Activated naive CD8-positive, alpha-beta T cell treated with anti-CD3 and anti-CD28 coated beads, Interleukin-2, amount 50 U/mL, for 24 hours (primary cell): ENCODE measurements around the gene SLC25A45.
"Not testable (repeated sequence)": the region's sequence is repeated elsewhere in the genome, so short reads cannot be mapped to it uniquely, and the experiment has no call there.

ENCODE experiments used
- ATAC-seq: fragments of 150-1000 bp; cut with Tn5 transposase; one replicate; pipeline ENCODE4 v1.10.0; 2021
- DNase-seq: peaks from one replicate; pipeline ENCODE4 v3.0.0; 2021
- H3K27ac Mint-ChIP-seq: one replicate; pipeline ENCODE4 v1.8.0; 2021; ENCODE audit warnings: mild to moderate bottlenecking, mixed read lengths
- H3K27me3 Mint-ChIP-seq: one replicate; pipeline ENCODE4 v1.8.0; 2021; ENCODE audit warnings: mixed read lengths
- H3K36me3 Mint-ChIP-seq: one replicate; pipeline ENCODE4 v1.8.0; 2021; ENCODE audit warnings: low read depth, mixed read lengths
- H3K4me1 Mint-ChIP-seq: one replicate; pipeline ENCODE4 v1.8.0; 2021; ENCODE audit warnings: mixed read lengths
- H3K4me3 Mint-ChIP-seq: one replicate; pipeline ENCODE4 v1.8.0; 2021; ENCODE audit warnings: mild to moderate bottlenecking, moderate library complexity, mixed read lengths
- H3K9me3 Mint-ChIP-seq: one replicate; pipeline ENCODE4 v1.8.0; 2021; ENCODE audit warnings: mixed read lengths

The SLC25A45 gene

DNA sequence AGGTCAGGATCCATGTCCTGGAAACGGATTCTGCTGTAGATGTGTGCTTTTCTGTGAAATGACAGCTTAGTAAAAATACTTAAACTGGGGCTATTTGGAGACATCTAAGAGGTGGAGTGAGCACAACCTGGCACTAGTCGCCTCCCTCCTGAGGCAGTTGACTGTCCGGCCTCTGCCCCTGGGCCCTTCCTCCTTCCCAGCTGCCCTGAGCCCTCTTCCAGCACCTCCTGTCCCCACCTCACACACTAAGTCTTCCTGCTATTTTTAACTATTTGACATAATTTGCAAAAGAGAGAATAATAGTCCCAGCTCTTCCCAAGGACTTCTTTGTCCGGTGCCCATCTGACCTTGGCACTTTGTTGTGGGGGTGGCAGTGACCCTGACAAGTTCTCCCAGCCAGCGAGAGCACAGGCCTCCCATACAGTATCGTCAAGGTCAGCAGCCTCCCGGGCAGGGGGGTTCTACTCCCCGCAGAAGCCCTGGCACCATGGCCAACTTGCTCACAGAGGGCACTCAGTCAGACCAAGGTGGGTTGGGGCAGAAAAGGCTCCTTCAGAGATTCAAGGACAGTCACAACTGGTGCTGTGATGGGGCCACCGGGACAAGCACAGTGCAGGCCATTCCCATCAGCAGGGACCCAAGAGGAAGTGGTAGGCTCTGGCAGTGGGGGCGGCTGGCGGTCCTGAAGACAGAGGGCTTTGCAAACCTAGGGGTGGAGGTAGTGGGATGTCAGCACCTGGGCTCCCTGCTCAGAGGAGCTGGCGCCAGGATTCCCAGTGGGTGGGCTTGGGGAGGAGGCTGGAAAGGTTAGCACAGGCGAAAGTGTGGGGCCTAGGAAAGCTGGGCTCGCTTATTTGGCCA lies 34.6 kb upstream of the SLC25A45 start:
- Mint-ChIP-seq H3K27ac (peak overlapping the region; percentile 97), H3K4me1 (peaks cover 55% of the 10 kb centered on the region), H3K9me3 (no peaks in the 10 kb centered on the region), H3K4me3 (peak overlapping the region; percentile 100), H3K36me3 (peaks cover 4% of the 10 kb centered on the region), H3K27me3 (no peaks in the 10 kb centered on the region)
- ATAC-seq (no peak), DNase-seq (peak; percentile 57)

DNA sequence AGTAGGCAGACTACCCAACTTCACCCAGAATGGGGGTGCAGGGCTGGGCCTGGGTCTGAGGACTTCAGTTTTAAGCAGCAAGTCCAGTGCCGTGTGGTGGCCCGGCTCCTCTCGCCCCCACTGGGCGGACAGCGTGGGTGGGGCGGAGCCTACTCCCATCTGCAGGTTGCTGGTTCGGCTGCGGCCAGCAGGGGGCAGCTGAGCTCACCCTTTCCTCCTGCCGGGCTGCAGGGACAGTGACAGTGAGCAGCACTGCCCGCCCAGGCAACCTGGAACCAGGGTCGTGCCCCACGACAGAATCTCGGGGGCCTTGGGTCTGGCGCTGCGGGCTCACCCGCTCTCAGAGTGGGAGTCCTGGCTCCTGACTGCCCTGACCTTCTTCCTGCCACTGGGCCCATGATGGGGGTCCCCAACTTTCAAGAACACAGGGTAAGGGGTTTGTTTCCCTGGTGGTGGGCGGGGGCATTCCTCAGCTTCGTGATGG lies 33.9 kb upstream of the SLC25A45 start:
- Mint-ChIP-seq H3K27me3 (no peaks in the 10 kb centered on the region), H3K4me1 (peaks cover 50% of the 10 kb centered on the region), H3K4me3 (peak overlapping the region; percentile 100), H3K27ac (peak overlapping the region; percentile 97), H3K9me3 (no peaks in the 10 kb centered on the region), H3K36me3 (peaks cover 4% of the 10 kb centered on the region)
- ATAC-seq (peak; percentile 34), DNase-seq (peak; percentile 97)

DNA sequence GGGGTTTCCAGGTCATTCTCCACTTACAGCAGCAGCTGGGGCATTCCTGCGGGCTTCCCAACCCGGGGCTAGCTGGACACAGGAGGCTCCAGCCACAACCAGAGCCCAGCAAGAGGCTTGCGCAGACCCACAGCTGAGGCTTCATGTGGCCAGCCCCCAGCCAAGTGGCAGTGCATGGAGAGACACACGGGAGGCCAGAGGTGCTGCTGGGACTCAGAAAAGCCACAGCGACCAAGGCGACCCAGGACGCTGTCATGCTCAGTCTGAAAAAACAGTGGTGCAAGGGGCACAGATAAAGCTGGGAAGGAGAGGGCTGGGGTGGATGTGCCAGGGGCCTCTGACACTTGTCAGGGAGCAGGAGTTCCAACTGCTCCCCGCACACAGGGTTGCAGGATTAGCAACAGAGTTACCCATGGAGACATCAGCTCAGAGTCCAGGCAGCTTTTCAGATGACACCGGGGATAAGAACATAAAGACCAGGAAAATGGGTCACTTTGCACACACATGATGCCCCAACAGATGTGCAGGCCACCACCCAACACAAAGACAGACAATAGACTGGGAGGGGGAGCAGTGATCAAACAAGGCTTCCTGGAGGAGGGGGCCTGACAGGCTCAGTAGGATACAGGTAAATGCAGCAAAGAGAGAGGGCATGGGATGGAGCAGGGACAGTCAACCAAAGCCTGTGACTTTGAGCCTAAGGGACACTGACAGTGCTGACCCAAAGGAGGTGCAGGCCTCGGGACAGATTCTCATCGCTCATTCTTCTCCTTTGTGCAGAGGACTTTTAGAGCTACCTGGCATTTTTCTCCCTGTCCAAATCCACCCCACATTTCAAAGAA lies 33.3 kb upstream of the SLC25A45 start:
- Mint-ChIP-seq H3K27ac (no peak overlapping the region), H3K4me1 (peaks cover 44% of the 10 kb centered on the region), H3K27me3 (no peaks in the 10 kb centered on the region), H3K4me3 (peak overlapping the region; percentile 48), H3K36me3 (peaks cover 8% of the 10 kb centered on the region), H3K9me3 (no peaks in the 10 kb centered on the region)
- ATAC-seq (no peak), DNase-seq (no peak)

DNA sequence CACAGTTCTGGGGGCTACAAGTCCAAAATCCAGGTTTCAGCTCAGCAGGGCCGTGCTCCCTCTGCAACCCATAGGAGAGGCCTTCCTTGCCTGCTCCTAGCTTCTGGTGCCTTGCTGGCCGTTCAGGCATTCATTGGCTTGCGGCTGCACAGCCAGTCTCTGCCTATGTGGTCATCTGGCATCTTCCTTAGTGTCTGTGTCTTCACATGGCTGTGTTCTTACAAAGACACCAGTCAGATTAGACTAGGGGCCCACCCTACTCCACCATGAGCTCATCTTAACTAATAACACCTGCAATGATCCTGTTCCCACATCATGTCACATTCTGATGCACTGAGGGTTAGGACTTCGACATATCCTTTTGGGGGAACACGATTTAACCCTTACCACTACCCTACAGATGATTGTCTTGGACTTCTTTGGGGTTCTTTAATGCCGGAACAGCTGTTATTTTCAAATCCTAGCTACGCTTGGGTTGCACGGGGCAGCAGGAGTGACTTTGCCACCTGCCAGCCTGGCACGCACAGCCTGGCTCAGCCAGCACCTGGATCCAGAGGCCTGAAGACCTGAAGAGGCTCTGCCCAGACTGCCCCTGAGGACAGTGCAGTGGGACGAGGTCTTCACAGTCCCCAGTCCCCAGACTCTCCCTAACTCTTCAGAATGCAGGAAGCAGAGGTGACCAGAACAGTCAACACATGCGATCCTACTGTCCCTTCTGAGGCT lies 32.5 kb upstream of the SLC25A45 start:
- Mint-ChIP-seq H3K27ac (no peak overlapping the region), H3K4me3 (no peak overlapping the region), H3K4me1 (peaks cover 37% of the 10 kb centered on the region), H3K36me3 (peaks cover 8% of the 10 kb centered on the region), H3K9me3 (no peaks in the 10 kb centered on the region), H3K27me3 (no peaks in the 10 kb centered on the region)
- DNase-seq (no peak), ATAC-seq (no peak)

DNA sequence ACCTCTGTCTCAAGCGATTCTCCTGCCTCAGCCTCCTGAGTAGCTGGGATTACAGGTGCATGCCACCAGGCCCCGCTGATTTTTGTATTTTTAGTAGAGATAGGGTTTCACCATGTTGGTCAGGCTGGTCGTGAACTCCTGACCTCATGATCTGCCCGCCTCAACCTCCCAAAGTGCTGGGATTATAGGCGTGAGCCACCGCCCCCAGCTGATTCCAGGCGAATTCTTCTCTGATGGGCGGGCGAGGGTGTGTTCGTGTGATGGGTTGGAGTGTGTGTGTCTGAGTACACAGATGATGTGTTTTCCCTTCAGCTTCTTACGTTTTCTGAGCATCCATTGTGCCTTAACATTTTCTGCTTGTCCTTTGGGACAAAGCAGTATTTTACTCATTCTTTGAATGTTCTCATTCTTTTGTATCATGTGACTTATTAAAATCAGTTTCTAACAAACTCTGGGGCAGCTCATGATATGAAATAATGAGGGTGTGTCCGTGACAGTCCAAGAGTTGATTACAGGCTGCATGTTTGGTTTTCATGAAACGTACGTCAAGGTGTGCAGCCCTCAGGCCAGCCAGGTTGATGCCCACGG lies 30.7 kb upstream of the SLC25A45 start:
- not testable (repeated sequence) for ATAC-seq, H3K27ac Mint-ChIP-seq, DNase-seq, H3K4me3 Mint-ChIP-seq, H3K27me3 Mint-ChIP-seq, H3K9me3 Mint-ChIP-seq
- Mint-ChIP-seq H3K4me1 (peaks cover 25% of the 10 kb centered on the region), H3K36me3 (peaks cover 19% of the 10 kb centered on the region)

DNA sequence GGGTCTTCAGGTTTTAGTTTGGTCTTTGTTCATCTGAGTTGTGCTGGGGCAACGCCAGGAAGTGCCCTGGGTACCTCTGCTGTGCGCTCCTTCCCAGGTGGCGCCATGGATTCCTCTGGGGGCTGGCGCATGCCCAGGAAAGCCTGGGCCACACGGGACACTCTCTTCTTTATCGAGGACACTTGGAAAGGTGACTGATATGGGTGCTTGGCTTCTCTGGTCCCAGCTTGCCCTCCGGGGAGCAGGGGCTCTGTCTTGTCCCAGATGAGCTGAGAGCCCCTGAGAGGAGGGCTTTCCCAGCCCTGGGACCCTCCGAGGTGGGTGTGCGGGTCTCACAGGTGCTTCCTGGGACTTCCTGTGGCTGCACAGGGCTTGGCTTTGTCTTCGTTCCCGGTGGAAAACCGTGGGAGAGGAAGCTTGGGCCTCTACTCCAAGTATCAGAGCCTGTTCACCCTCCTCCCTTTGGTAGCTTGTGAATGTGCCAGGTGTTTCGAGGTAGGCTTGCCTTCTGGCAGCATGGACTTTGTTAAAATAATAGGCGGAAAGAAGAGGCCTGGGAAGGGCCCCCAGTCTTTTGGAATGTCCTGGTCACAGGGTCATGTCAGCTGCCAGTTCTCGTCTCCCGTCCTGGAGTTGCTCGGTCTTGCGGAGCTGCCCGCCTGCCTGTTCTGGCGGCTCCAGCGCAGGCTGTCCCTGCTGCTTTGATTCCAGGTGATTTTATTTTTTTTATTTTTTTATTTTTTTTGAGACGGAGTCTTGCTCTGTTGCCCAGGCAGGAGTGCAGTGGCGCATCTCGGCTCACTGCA lies 30.0 kb upstream of the SLC25A45 start:
- H3K36me3 Mint-ChIP-seq = peaks cover 20% of the 10 kb centered on the region
- H3K4me1 Mint-ChIP-seq = peaks cover 19% of the 10 kb centered on the region
- DNase-seq (no peak), ATAC-seq (no peak)
- H3K4me3 Mint-ChIP-seq = no peak overlapping the region
- H3K27ac Mint-ChIP-seq = no peak overlapping the region
- H3K27me3 Mint-ChIP-seq = no peaks in the 10 kb centered on the region
- no peaks in the 10 kb centered on the region for H3K9me3 Mint-ChIP-seq

DNA sequence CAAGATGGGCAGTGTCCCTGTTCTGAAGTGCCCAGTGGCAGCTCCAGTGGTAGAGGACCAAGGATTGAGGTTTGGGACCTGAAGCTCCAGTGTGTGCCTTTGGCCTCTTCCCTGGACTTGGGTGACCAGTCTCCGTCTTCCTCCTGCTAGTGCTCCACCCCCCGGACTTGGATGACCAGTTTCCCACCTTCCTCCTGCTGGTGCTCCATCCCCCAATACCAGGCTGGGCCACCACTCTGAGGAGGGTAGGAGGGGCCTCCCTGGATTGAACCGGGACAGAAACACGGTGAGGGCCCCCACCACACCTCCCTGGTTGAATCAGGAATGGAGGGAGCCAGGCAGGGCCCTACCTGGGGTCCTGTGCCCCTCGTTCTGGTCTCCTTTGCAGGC lies 29.2 kb upstream of the SLC25A45 start:
- peaks cover 22% of the 10 kb centered on the region for H3K36me3 Mint-ChIP-seq
- H3K4me3 Mint-ChIP-seq = no peak overlapping the region
- ATAC-seq (no peak), DNase-seq (no peak)
- no peak overlapping the region for H3K27ac Mint-ChIP-seq
- H3K27me3 Mint-ChIP-seq = no peaks in the 10 kb centered on the region
- peaks cover 11% of the 10 kb centered on the region for H3K4me1 Mint-ChIP-seq
- no peaks in the 10 kb centered on the region for H3K9me3 Mint-ChIP-seq

DNA sequence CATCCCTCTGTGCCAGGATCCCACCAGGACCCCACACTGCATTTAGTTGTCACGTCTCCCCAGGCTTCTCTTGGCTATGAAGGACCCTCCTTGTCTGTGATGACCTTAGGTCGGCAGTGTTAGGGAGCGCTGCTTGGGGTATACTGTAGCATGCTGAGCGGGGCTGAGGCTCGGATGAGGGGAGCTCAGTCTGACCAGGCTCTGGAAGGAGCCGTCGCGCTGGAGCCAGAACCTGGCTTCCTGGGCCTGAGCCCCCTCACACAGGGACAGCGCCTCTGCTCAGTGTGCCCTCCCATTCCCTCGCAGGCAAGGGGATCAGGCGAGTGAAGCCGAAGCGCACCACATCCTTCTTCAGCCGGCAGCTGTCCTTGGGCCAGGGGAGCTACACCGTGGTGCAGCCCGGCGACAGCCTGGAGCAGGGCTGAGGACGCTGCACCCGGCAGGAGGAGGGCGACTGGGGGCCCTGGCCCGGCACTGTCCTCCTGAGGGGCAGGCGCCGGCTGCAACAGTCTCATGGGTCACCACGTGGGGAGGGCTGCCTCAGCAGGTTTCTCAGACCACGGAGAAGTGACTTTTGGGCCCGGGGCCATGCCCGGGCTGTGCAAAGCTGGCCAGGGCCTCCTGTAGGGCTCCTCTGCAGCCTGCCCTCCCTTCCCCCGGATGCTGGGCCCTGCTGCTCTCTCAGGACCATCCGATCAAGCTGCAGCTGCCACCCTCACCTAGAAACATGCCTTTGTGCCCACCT lies 28.7 kb upstream of the SLC25A45 start:
- Mint-ChIP-seq H3K36me3 (peaks cover 22% of the 10 kb centered on the region), H3K27ac (no peak overlapping the region)
- no peak for ATAC-seq

DNA sequence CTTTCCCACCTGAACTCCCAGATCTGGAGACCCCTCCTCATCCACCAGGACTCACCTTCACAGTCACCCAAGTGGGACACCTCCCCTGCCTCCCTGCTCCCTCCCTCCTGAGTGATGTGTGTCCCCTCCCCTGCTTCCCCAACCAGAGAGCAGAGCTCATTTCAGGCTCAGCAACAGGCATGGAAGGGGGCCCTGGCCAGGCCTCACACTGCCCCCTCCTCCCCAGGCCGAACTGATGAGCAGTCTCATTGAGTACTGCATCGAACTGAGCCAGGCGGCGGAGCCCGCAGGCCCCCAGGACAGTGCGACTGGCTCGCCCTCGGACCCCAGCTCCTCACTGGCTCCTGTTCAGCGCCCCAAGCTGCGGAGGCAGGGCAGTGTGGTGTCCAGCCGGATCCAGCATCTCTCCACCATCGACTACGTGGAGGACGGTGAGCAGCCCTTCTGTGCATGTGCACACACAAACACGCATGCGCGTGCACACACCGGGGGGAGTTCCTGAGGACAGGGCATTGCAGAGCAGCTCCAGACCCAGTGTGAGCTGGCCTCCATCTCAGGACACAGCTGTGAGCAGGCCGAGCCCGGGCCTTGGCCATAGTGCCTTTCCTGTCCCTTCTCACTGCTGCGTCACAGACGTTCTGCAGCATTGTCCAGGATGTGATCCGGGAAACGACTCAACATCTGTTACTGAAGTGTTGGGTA lies 22.3 kb upstream of the SLC25A45 start:
- ATAC-seq (no peak), DNase-seq (no peak)
- Mint-ChIP-seq H3K4me3 (no peak overlapping the region), H3K36me3 (peaks cover 18% of the 10 kb centered on the region), H3K27me3 (no peaks in the 10 kb centered on the region), H3K9me3 (no peaks in the 10 kb centered on the region), H3K27ac (no peak overlapping the region), H3K4me1 (peaks cover 5% of the 10 kb centered on the region)

More for the DNA sequence above, 28.7 kb upstream of the SLC25A45 start:
- Mint-ChIP-seq H3K4me3 (no peak overlapping the region), H3K4me1 (peaks cover 6% of the 10 kb centered on the region), H3K27me3 (no peaks in the 10 kb centered on the region), H3K9me3 (no peaks in the 10 kb centered on the region)
- no peak for DNase-seq

DNA sequence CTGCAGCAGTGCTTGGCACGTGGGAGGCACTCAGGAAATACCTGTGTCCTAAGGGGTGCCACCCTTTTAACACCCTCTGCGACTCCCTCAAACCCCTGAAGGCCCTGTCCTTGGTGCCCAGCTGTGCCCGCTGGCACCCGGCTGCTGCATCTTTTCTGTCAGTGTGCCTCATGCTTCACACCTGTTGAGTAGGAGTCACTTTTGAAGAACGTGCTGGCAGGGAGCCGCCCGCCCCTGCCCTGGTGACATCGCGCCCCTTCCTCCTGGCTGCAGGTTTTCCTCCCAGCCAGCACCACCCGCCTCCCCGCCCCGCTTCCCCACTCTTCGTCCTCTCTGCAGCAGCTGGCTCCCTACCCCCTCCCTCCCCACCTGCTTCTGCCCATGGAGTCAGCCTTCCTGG lies 21.8 kb upstream of the SLC25A45 start:
- Mint-ChIP-seq H3K4me3 (no peak overlapping the region), H3K27ac (no peak overlapping the region), H3K36me3 (peaks cover 18% of the 10 kb centered on the region), H3K4me1 (peaks cover 5% of the 10 kb centered on the region), H3K9me3 (no peaks in the 10 kb centered on the region), H3K27me3 (no peaks in the 10 kb centered on the region)
- DNase-seq = no peak
- ATAC-seq = no peak

DNA sequence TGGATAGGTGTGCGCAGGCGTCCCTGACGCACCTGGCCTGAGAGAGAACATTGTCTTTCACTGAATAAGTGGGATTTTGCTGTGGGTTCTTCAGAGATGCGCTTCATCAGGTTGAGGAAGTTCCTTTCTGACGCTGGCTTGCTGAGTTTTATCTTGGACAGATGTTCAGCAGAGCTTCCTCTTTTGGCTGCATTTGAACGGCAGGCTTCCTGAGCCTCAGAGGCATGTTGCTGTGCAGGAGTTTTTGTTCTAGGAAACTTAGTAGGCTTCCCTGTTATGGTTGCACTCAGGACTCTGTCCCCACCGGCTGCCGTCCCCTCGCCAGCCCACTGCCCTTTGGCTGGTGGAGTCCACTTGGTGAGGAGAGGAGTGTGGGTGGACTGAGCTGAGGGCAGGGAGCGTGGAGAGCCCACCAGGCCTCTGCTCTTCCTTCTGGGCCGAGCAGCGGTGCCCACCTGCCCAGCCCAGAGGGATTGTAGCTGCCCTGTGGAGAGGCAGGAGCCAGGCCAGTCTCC lies 21.2 kb upstream of the SLC25A45 start:
- ATAC-seq (no peak), DNase-seq (no peak)
- Mint-ChIP-seq H3K36me3 (peaks cover 15% of the 10 kb centered on the region), H3K4me3 (no peak overlapping the region), H3K9me3 (no peaks in the 10 kb centered on the region), H3K27me3 (no peaks in the 10 kb centered on the region), H3K27ac (no peak overlapping the region), H3K4me1 (peaks cover 5% of the 10 kb centered on the region)

DNA sequence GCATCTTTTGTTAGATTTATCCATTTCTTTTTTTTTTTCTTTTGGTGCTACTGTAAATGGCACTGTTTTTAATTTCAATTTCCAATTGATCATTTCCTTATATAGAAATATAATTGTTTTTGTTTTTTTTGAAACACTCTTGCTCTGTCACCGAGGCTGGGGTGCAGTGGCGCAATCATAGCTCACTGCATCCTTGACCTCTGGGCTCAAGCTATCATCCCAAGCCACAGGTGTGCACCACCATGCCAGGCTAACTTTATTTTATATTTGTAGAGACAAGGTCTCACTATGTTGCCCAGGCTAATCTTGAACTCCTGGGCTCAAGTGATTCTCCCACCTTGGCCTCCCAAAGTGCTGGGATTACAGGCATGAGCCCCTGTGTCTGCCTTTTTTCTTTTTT lies 20.3 kb upstream of the SLC25A45 start:
- Mint-ChIP-seq H3K36me3 (peaks cover 16% of the 10 kb centered on the region), H3K27ac (no peak overlapping the region), H3K4me3 (no peak overlapping the region), H3K4me1 (peaks cover 5% of the 10 kb centered on the region), H3K9me3 (no peaks in the 10 kb centered on the region), H3K27me3 (no peaks in the 10 kb centered on the region)
- ATAC-seq (no peak), DNase-seq (no peak)
